ENCODE results near the gene CSRNP3.

Gene CSRNP3

DNA sequence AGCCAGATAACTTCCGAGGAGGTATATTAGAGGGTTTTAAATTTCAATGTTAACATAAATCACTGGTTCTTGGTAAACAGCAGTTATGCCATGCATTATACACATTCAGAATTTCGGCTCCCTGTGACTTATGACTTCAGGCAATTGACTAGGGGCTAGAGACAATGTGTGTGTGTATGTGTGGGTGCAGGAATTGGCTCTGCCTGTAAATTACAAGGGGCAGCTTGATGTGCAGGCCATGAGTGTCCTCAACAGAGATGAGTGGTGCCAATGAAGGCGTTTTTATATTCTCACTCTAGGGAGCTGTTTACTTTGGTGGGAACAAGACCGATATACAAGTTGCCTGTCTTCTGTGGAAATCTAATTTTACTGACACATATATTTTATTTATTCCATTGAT is 161.6 kb downstream of the CSRNP3 start:
- no peak for DNase-seq (ENCODE audit: insufficient read length, low spot score)
- no peak for FAIRE-seq
- TF ChIP-seq PAX5 (IDR thresholded peaks at IDR 0.05; ENCODE audit: insufficient read depth, low read length, severe bottlenecking) (no peak), POU2F2 (IDR thresholded peaks at IDR 0.05; ENCODE audit: low read depth, low read length) (no peak), SPI1 (IDR thresholded peaks at IDR 0.05; ENCODE audit: low read depth, low read length) (no peak), POLR2A (IDR thresholded peaks at IDR 0.05; ENCODE audit: low read depth, low read length) (no peak), TAF1 (IDR thresholded peaks at IDR 0.05; ENCODE audit: low read depth, low read length) (no peak), POLR2AphosphoS5 (IDR thresholded peaks at IDR 0.05; ENCODE audit: low read depth, low read length) (no peak)

GRCh38 chr2:165632594-165632993 is 163.1 kb downstream of the CSRNP3 start:
- DNase-seq (ENCODE audit: insufficient read length, low spot score), result no peak
- no peak for FAIRE-seq
- TF ChIP-seq PAX5 (IDR thresholded peaks at IDR 0.05; ENCODE audit: insufficient read depth, low read length, severe bottlenecking) (no peak), POLR2A (IDR thresholded peaks at IDR 0.05; ENCODE audit: low read depth, low read length) (no peak), POU2F2 (IDR thresholded peaks at IDR 0.05; ENCODE audit: low read depth, low read length) (no peak), SPI1 (IDR thresholded peaks at IDR 0.05; ENCODE audit: low read depth, low read length) (no peak), POLR2AphosphoS5 (IDR thresholded peaks at IDR 0.05; ENCODE audit: low read depth, low read length) (no peak), TAF1 (IDR thresholded peaks at IDR 0.05; ENCODE audit: low read depth, low read length) (no peak)

GRCh38 chr2:165633431-165633830 is 163.9 kb downstream of the CSRNP3 start:
- no peak for FAIRE-seq
- TF ChIP-seq POLR2AphosphoS5 (IDR thresholded peaks at IDR 0.05; ENCODE audit: low read depth, low read length), result no peak
- no peak for TF ChIP-seq SPI1 (IDR thresholded peaks at IDR 0.05; ENCODE audit: low read depth, low read length)
- TF ChIP-seq POLR2A (IDR thresholded peaks at IDR 0.05; ENCODE audit: low read depth, low read length), result no peak
- no peak for TF ChIP-seq PAX5 (IDR thresholded peaks at IDR 0.05; ENCODE audit: insufficient read depth, low read length, severe bottlenecking)
- TF ChIP-seq TAF1 (IDR thresholded peaks at IDR 0.05; ENCODE audit: low read depth, low read length), result no peak
- no peak for TF ChIP-seq POU2F2 (IDR thresholded peaks at IDR 0.05; ENCODE audit: low read depth, low read length)

GRCh38 chr2:165634282-165634681 is 164.8 kb downstream of the CSRNP3 start:
- no peak for DNase-seq (ENCODE audit: insufficient read length, low spot score)
- no peak for FAIRE-seq

More at GRCh38 chr2:165633431-165633830, 163.9 kb downstream of the CSRNP3 start:
- DNase-seq (ENCODE audit: insufficient read length, low spot score), result no peak

GRCh38 chr2:165634855-165635254 is 165.4 kb downstream of the CSRNP3 start:
- DNase-seq (ENCODE audit: insufficient read length, low spot score) (no peak), FAIRE-seq (no peak)
- TF ChIP-seq PAX5 (IDR thresholded peaks at IDR 0.05; ENCODE audit: insufficient read depth, low read length, severe bottlenecking), result no peak
- TF ChIP-seq SPI1 (IDR thresholded peaks at IDR 0.05; ENCODE audit: low read depth, low read length), result no peak
- no peak for TF ChIP-seq TAF1 (IDR thresholded peaks at IDR 0.05; ENCODE audit: low read depth, low read length)
- TF ChIP-seq POLR2AphosphoS5 (IDR thresholded peaks at IDR 0.05; ENCODE audit: low read depth, low read length), result no peak
- TF ChIP-seq POLR2A (IDR thresholded peaks at IDR 0.05; ENCODE audit: low read depth, low read length), result no peak
- no peak for TF ChIP-seq POU2F2 (IDR thresholded peaks at IDR 0.05; ENCODE audit: low read depth, low read length)

More at GRCh38 chr2:165634282-165634681, 164.8 kb downstream of the CSRNP3 start:
- no peak for TF ChIP-seq POU2F2 (IDR thresholded peaks at IDR 0.05; ENCODE audit: low read depth, low read length)
- TF ChIP-seq POLR2A (IDR thresholded peaks at IDR 0.05; ENCODE audit: low read depth, low read length), result no peak
- no peak for TF ChIP-seq TAF1 (IDR thresholded peaks at IDR 0.05; ENCODE audit: low read depth, low read length)
- TF ChIP-seq POLR2AphosphoS5 (IDR thresholded peaks at IDR 0.05; ENCODE audit: low read depth, low read length), result no peak
- TF ChIP-seq PAX5 (IDR thresholded peaks at IDR 0.05; ENCODE audit: insufficient read depth, low read length, severe bottlenecking), result no peak
- no peak for TF ChIP-seq SPI1 (IDR thresholded peaks at IDR 0.05; ENCODE audit: low read depth, low read length)

- DNase-seq (ENCODE audit: insufficient read length, low spot score) (no peak), FAIRE-seq (no peak)
- TF ChIP-seq SPI1 (IDR thresholded peaks at IDR 0.05; ENCODE audit: low read depth, low read length) (no peak), POLR2AphosphoS5 (IDR thresholded peaks at IDR 0.05; ENCODE audit: low read depth, low read length) (no peak), PAX5 (IDR thresholded peaks at IDR 0.05; ENCODE audit: insufficient read depth, low read length, severe bottlenecking) (no peak), TAF1 (IDR thresholded peaks at IDR 0.05; ENCODE audit: low read depth, low read length) (no peak), POLR2A (IDR thresholded peaks at IDR 0.05; ENCODE audit: low read depth, low read length) (no peak), POU2F2 (IDR thresholded peaks at IDR 0.05; ENCODE audit: low read depth, low read length) (no peak)
Observed at GRCh38 chr2:165635532-165635931, 166.0 kb downstream of the CSRNP3 start.

DNA sequence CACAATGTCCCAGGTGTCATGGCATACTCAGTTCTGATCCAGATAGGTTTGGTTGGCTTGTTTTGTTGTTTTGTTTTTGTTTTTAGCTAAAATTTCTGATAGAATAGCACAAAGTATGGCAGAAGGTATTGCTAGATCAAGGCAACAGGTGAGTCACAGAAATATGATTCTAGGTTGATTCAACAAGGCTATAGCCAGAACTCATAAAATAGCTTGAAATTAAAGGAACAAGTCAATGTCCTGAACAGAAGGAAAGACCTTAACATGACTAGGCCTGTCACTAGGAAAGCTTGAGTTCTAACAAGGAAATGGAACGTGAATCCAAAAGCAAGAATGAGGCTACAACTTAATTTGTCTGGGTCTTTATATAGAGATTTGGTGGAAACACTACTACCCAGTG is 167.5 kb downstream of the CSRNP3 start:
- no peak for DNase-seq (ENCODE audit: insufficient read length, low spot score)
- no peak for FAIRE-seq
- TF ChIP-seq SPI1 (IDR thresholded peaks at IDR 0.05; ENCODE audit: low read depth, low read length), result no peak
- TF ChIP-seq PAX5 (IDR thresholded peaks at IDR 0.05; ENCODE audit: insufficient read depth, low read length, severe bottlenecking), result no peak
- TF ChIP-seq TAF1 (IDR thresholded peaks at IDR 0.05; ENCODE audit: low read depth, low read length), result no peak
- no peak for TF ChIP-seq POLR2A (IDR thresholded peaks at IDR 0.05; ENCODE audit: low read depth, low read length)
- TF ChIP-seq POU2F2 (IDR thresholded peaks at IDR 0.05; ENCODE audit: low read depth, low read length), result no peak
- no peak for TF ChIP-seq POLR2AphosphoS5 (IDR thresholded peaks at IDR 0.05; ENCODE audit: low read depth, low read length)

- FAIRE-seq (no peak), DNase-seq (ENCODE audit: insufficient read length, low spot score) (no peak)
- TF ChIP-seq POLR2A (IDR thresholded peaks at IDR 0.05; ENCODE audit: low read depth, low read length) (no peak), POLR2AphosphoS5 (IDR thresholded peaks at IDR 0.05; ENCODE audit: low read depth, low read length) (no peak), SPI1 (IDR thresholded peaks at IDR 0.05; ENCODE audit: low read depth, low read length) (no peak), PAX5 (IDR thresholded peaks at IDR 0.05; ENCODE audit: insufficient read depth, low read length, severe bottlenecking) (no peak), TAF1 (IDR thresholded peaks at IDR 0.05; ENCODE audit: low read depth, low read length) (no peak), POU2F2 (IDR thresholded peaks at IDR 0.05; ENCODE audit: low read depth, low read length) (no peak)
Observed at GRCh38 chr2:165637396-165637795, 167.9 kb downstream of the CSRNP3 start.

- DNase-seq (ENCODE audit: insufficient read length, low spot score), result no peak
- no peak for FAIRE-seq
- TF ChIP-seq SPI1 (IDR thresholded peaks at IDR 0.05; ENCODE audit: low read depth, low read length) (no peak), POLR2A (IDR thresholded peaks at IDR 0.05; ENCODE audit: low read depth, low read length) (no peak), POLR2AphosphoS5 (IDR thresholded peaks at IDR 0.05; ENCODE audit: low read depth, low read length) (no peak), PAX5 (IDR thresholded peaks at IDR 0.05; ENCODE audit: insufficient read depth, low read length, severe bottlenecking) (no peak), POU2F2 (IDR thresholded peaks at IDR 0.05; ENCODE audit: low read depth, low read length) (no peak), TAF1 (IDR thresholded peaks at IDR 0.05; ENCODE audit: low read depth, low read length) (no peak)
Observed at GRCh38 chr2:165639504-165639903, 170.0 kb downstream of the CSRNP3 start.

Measured in GM12891 (cell line).